Measurements from ENCODE around the gene NACC1.

The NACC1 gene

DNA sequence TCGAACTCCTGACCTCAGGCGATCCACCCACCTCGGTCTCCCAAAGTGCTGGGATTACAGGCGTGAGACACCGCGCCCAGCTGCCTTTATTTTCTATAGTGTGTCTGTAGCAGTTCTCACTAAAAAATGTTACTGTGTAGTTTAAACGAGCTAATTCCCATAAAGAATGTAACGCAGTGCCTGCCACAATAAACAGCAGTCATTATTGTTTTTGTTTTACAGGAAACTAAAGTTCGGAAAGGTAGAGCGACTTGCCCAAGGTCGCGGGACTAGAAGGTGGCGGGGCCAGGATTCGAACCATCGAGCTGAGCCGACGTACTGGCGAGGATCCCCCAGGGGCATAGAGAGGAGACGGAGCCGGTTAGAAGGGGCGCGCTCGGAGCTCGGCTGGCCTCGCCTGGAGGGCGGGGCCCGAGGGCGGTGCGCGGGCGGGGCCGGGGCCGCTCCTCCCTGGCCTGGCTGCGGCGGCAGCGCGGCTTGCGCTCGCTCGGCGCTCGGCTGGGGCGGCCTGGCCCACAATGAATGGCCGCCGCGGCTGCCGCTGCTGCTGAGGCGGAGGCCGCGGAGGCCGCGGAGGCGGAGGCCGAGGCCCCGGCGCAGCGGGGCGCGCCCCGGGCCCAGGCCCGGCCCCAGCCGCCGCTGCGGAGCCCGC lies at the start of gene NACC1:
NACC1 (plus strand) TSS at position 493 of the 652 bp plus-strand sequence. CDS start 16,944 bp downstream, outside the sequence.
- peak; percentile 74 to 79 for DNase-seq (ENCODE audit: low read depth in 2 of 2)

DNA sequence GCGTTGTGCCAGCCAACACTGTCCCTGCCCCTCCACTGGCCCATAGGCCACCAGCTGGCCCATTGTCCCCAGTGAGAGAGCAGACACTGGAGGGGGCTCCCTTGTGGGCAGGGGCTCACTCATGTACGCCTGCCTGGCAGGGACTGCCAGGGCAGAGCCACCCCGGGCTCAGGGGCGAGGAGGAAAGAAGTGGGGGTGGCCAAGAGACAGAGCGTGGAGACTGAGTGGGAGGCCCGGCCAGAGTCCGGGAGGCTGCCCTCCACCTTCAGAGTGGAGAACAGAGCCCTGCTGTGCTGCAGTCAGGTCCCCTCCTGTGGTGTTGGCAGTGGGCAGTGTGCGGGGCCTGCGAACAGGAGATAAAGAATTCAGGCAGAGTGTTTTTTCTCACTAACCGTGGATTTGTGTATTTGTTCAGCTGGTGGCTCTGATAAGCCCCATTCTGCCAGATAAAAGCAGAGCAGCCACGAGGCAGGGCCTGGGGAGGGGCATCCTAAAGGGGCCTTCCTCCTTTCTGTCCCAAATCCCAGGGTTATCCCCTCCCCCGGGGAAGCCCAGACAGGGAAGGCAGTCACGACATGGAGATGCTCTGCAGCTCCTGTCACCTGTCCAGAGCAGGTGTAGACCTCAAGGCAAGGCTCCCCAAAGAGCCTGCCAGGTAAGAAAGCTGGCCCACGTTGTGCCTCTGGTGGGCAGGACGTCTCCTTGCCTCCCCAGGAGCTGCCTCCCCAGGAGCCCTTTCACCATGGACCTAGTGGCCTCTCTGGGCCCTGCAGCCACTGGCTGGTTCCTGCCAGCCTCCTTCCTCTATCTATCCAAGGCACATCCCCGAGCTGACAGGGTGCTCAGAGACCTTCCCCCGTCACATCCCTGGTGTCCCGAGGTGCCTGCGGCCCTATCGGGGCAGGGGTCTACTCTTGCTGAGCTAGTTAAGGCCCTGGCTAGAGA lies 48.4 kb upstream of the NACC1 start:
- DNase-seq (ENCODE audit: low read depth in 2 of 2), result no peak

- DNase-seq (ENCODE audit: low read depth in 2 of 2), result no peak
Observed at GRCh38 chr19:13070425-13071140, 47.5 kb upstream of the NACC1 start.

- DNase-seq (ENCODE audit: low read depth in 2 of 2), result no peak
Observed at GRCh38 chr19:13071444-13072187, 46.4 kb upstream of the NACC1 start.

- DNase-seq (ENCODE audit: low read depth in 2 of 2), result no peak
Observed at GRCh38 chr19:13072188-13072908, 45.7 kb upstream of the NACC1 start.

DNA sequence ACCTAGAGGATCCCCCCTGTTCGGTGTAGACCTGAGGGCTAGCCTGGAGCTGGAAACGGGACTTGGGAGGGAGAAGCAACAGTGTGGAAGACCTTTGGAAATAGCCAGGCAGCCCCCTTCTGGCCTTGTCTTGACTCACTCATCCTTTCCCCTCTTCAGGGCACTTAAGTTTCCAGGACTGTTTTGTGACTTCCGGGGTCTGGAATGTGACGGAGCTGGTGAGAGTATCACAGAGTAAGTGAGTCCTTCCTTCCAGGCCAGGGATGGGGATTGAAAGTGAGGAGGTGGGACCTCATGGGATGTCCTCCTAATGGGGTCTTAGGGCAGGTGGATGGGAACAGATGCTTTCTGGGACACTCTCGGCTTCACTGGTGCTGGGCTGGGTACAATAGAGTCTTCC lies 44.8 kb upstream of the NACC1 start:
- DNase-seq (ENCODE audit: low read depth in 2 of 2), result no peak

- no peak for DNase-seq (ENCODE audit: low read depth in 2 of 2)
Observed at GRCh38 chr19:13074378-13074777, 43.7 kb upstream of the NACC1 start.

- no peak for DNase-seq (ENCODE audit: low read depth in 2 of 2)
Observed at GRCh38 chr19:13076320-13076719, 41.7 kb upstream of the NACC1 start.

DNA sequence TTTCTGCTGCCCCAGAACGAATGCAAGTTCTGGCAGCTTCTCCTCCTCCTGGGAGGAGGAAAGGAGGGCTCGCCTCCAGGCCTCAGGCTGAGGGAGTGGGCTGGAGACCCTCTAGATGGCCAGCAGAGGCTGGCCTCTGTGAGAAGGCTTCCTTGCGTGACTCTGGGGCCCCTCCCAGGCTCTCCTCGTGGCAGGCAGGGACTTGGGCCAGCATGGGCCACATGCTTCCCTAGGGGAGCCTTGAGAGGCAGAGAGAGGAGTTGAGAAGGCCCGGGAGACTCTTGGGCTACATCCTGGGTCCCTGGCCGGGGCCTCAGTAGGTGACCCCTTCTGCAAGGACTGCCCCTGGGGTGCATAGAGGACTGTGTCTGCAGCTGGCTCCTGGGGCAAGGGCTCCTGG lies 41.3 kb upstream of the NACC1 start:
- DNase-seq (ENCODE audit: low read depth in 2 of 2), result no peak

DNA sequence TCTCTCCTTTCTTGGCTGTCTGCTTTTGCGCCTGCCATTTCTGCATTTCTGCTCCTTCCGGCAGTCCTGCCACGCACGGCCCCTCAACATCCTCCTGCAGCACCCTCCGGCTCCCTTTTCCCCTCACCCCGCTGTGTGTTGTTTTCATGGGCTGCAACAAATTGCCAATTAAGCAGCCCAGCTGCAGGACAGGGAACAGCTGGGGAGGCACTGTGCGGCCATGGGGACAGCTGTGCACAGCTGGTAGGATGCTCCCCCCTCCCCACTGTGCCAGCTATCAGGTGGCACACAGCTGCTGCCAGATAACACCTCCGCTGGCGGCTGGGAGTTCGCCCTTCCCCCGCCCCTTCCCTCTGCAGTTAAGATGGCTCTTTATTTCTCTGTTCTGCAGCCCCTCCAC lies 40.8 kb upstream of the NACC1 start:
- no peak for DNase-seq (ENCODE audit: low read depth in 2 of 2)

DNA sequence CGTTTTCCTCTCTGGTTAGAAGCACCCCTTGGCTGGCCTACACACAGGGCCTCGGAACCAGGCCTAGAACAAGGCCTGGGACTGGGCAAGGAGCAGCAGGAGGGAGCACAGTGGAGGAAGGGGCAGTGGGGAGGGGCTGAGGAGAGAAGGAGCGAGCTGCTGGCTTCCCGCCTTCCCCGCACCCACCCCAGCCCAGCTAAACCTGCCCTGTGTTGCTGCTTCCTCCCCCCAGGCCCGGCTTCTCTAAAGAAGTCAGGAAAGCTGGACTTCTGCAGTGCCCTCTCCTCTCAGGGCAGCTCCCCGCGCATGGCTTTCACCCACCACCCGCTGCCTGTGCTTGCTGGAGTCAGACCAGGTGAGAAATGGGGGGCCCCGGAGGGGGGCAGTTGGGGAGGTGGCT lies 39.7 kb upstream of the NACC1 start:
- DNase-seq (ENCODE audit: low read depth in 2 of 2), result no peak

DNA sequence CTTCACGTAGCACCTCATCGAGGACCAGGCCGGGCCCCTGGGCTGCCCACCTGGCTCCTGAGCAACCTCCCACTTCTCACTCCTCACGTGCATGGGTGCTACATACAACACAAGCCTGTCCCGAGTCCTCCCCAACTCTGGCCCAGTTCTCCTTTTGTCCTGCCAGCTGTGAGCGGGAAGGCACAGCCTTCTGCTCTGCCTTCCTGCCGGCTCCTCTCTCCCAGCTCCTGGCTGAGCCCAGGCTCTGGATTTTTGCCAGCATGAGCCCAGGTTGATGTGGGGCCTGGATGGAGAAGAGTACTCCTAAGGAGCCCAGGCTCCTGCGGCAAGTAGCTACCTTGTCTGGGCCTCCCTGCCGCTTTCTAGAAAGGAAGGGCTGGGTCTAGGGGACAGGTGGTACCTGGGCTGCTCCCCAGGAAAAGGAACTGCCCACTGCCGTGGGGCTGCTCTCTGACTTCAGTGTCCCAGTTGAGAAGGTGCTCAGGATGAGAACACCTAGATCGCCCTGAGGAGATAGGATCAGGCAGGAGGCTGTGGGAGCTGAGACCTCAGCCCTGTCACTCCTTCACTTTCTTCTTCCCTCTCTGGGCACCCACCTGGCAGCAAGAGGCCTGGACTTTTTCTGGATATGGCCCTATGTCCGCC lies 39.0 kb upstream of the NACC1 start:
- no peak for DNase-seq (ENCODE audit: low read depth in 2 of 2)

GRCh38 chr19:13079542-13079986 lies 38.5 kb upstream of the NACC1 start:
- DNase-seq (ENCODE audit: low read depth in 2 of 2), result no peak

GRCh38 chr19:13082192-13083007 lies 35.7 kb upstream of the NACC1 start:
- no peak for DNase-seq (ENCODE audit: low read depth in 2 of 2)

- no peak for DNase-seq (ENCODE audit: low read depth in 2 of 2)
Observed at GRCh38 chr19:13083008-13083404, 35.1 kb upstream of the NACC1 start.

GRCh38 chr19:13083627-13084026 lies 34.4 kb upstream of the NACC1 start:
- no peak for DNase-seq (ENCODE audit: low read depth in 2 of 2)

GRCh38 chr19:13085666-13086065 lies 32.4 kb upstream of the NACC1 start:
- no peak for DNase-seq (ENCODE audit: low read depth in 2 of 2)

DNA sequence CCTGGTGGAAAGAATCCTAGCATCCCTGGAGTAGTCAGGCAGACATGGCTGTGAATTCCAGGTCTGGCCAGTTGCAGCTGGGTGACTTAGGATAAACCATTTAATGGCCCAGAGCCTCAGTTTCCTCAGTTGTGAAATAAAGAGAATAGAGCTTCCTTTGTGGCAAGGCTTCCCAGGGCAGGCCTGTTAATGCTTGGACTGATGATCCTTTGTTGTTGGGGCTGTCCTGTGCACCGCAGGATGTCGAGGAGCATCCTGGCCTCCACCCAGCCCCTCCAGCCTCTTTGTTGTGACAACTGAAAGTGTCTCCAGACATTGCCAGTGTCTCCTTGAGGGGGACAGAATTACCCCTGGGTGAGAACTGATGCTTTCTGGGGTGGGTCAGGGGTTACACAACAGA lies 31.7 kb upstream of the NACC1 start:
- no peak for DNase-seq (ENCODE audit: low read depth in 2 of 2)

- DNase-seq (ENCODE audit: low read depth in 2 of 2), result no peak
Observed at GRCh38 chr19:13087295-13087694, 30.8 kb upstream of the NACC1 start.

Measured in stimulated activated CD8-positive, alpha-beta memory T cell treated with anti-CD3 and anti-CD28 coated beads, Interleukin-2, amount 100 ng/mL, for 1 hour (primary cell).